GM12878 (cell line): Measurements from ENCODE around the gene HSPBP1. TPM values are rescaled to one million over a fixed set of nuclear protein-coding genes. Genes with fewer than 3 reads are reported as not detected.

Source experiments
- ATAC-seq: fragments of 200-7000 bp; cut with Tn5 transposase; 3 replicates; pipeline ENCODE4 v1.9.1; 2020; ENCODE audit warnings: mild to moderate bottlenecking, moderate library complexity
- BruUV-seq: library from RNA; stranded (reverse); fragments of 400-500 nt; replicated peaks from 2 replicates; lab custom pipeline; 2021; lab: Mats Ljungman, UMichigan
- CTCF ChIA-PET: fragments of 300-600 bp; sonication (Branson Sonifier 250); formaldehyde crosslinking; extraction: SDS; loops from one replicate; lab custom pipeline; 2021; ENCODE audit warnings: inconsistent platforms; lab: Yijun Ruan, JAX
- POLR2A ChIA-PET: fragments of 350-600 bp; formaldehyde crosslinking; extraction: SDS; loops from one replicate; lab custom pipeline; 2021; ENCODE audit warnings: inconsistent platforms; lab: Charles Lee
- RAD21 ChIA-PET: fragments of 300-600 bp; sonication (Branson Sonifier 250); formaldehyde crosslinking; loops from one replicate; lab custom pipeline; 2023; ENCODE audit warnings: antibody characterized with exemption; ENCODE audit not compliant: unreplicated experiment; lab: Charles Lee
- SMC1A ChIA-PET: fragments of 300-600 bp; sonication (Branson Sonifier 250); formaldehyde crosslinking; loops from one replicate; lab custom pipeline; 2023; ENCODE audit not compliant: unreplicated experiment, uncharacterized antibody; lab: Charles Lee
- DNase-seq: peaks from one replicate; pipeline ENCODE4 v3.0.0-alpha.2; 2011; ENCODE audit warnings: low read depth, low spot score
- FAIRE-seq: peaks from 3 replicates; lab custom pipeline; 2011; peaks lifted over from hg19 to GRCh38; lab: Jason Lieb, UNC
- H2AFZ ChIP-seq: 2 replicates; pipeline ENCODE4 v1.6.0; 2011; ENCODE audit warnings: low read depth, low read length, control low read depth; ENCODE audit not compliant: control insufficient read depth
- H3K27ac ChIP-seq: 2 replicates; pipeline ENCODE4 v1.5.1; 2011; ENCODE audit warnings: control low read depth; ENCODE audit not compliant: control insufficient read depth, insufficient read depth
- H3K27me3 ChIP-seq, 2 experiments: replicated peaks in 1 of 2; 2 replicates each; pipeline versions ENCODE4 v1.6.0 to v1.6.1; 2011; ENCODE audit warnings: low read length in 1 of 2; ENCODE audit not compliant: control insufficient read depth in 2 of 2, insufficient read depth in 2 of 2
- H3K36me3 ChIP-seq, 2 experiments: 2 replicates each; pipeline ENCODE4 v1.5.1; 2011; ENCODE audit warnings: low read length in 1 of 2; ENCODE audit not compliant: control insufficient read depth in 2 of 2, insufficient read depth in 2 of 2
- H3K4me1 ChIP-seq: 2 replicates; pipeline ENCODE4 v1.6.1; 2011; ENCODE audit warnings: mild to moderate bottlenecking, low read length, moderate library complexity, mixed read lengths; ENCODE audit not compliant: control insufficient read depth, insufficient read depth
- H3K4me2 ChIP-seq: 2 replicates; pipeline ENCODE4 v1.6.0; 2011; ENCODE audit warnings: control low read depth; ENCODE audit not compliant: control insufficient read depth, insufficient read depth
- H3K4me3 ChIP-seq: fragments of 200-600 bp; sonication (generic); 2 replicates; pipeline ENCODE4 v1.5.1; 2016
- H3K79me2 ChIP-seq: 2 replicates; pipeline ENCODE4 v1.6.0; 2011; ENCODE audit warnings: low read length; ENCODE audit not compliant: control insufficient read depth, insufficient read depth
- H3K9ac ChIP-seq: 2 replicates; pipeline ENCODE4 v1.8.0; 2011; ENCODE audit warnings: low read length, control low read depth, mixed read lengths; ENCODE audit not compliant: control insufficient read depth, insufficient read depth
- H3K9me3 ChIP-seq: replicated peaks from 3 replicates; pipeline ENCODE4 v1.5.1; 2011; ENCODE audit warnings: mild to moderate bottlenecking, low read length; ENCODE audit not compliant: control insufficient read depth, insufficient read depth
- H4K20me1 ChIP-seq: 2 replicates; pipeline ENCODE4 v1.6.0; 2011; ENCODE audit not compliant: control insufficient read depth, insufficient read depth
- BACH1 ChIP-seq: fragments of 450-650 bp; IDR thresholded peaks from 2 replicates; pipeline ENCODE4 v1.6.1; 2017; ENCODE audit warnings: mild to moderate bottlenecking, borderline replicate concordance
- CBX3 ChIP-seq: fragments of 200-600 bp; sonication (generic); IDR thresholded peaks from 2 replicates; pipeline ENCODE4 v1.6.1; 2016; ENCODE audit warnings: low read depth, borderline replicate concordance
- CHD1 ChIP-seq: IDR thresholded peaks from 2 replicates; pipeline ENCODE4 v1.6.1; 2012; ENCODE audit warnings: low read depth, low read length, improper control_type of control experiment
- CREM ChIP-seq: IDR thresholded peaks from 2 replicates; pipeline ENCODE4 v1.6.1; 2014; ENCODE audit warnings: antibody characterized with exemption, low read depth
- HCFC1 ChIP-seq: fragments of 150-350 bp; IDR thresholded peaks from 2 replicates; pipeline ENCODE4 v1.6.1; 2014; ENCODE audit warnings: low read length
- HDGF ChIP-seq: fragments of 450-650 bp; IDR thresholded peaks from 2 replicates; pipeline ENCODE4 v1.6.1; 2016; ENCODE audit warnings: antibody characterized with exemption
- NBN ChIP-seq: fragments of 450-650 bp; IDR thresholded peaks from 2 replicates; pipeline ENCODE4 v1.6.1; 2016
- NFIC ChIP-seq: IDR thresholded peaks from 2 replicates; pipeline ENCODE4 v1.6.1; 2012; ENCODE audit warnings: low read depth, mild to moderate bottlenecking, inconsistent platforms, low read length, moderate library complexity
- NFYB ChIP-seq: IDR thresholded peaks from 2 replicates; pipeline ENCODE4 v1.6.1; 2011; ENCODE audit warnings: low read depth, mild to moderate bottlenecking, low read length, improper control_type of control experiment, moderate library complexity; ENCODE audit not compliant: insufficient read depth
- POU2F2 ChIP-seq: IDR thresholded peaks from 3 replicates; pipeline ENCODE4 v1.6.1; 2011; ENCODE audit warnings: low read depth, mild to moderate bottlenecking, low read length, borderline replicate concordance
- SIX5 ChIP-seq: IDR thresholded peaks from 2 replicates; pipeline ENCODE4 v1.6.1; 2011; ENCODE audit warnings: mild to moderate bottlenecking, low read depth, low read length, moderate library complexity; ENCODE audit not compliant: severe bottlenecking
- SUZ12 ChIP-seq: fragments of 200-600 bp; sonication (generic); IDR thresholded peaks from one replicate; pipeline ENCODE4 v1.6.1; 2018; ENCODE audit warnings: antibody characterized with exemption, mild to moderate bottlenecking; ENCODE audit not compliant: unreplicated experiment
- TARDBP ChIP-seq: IDR thresholded peaks from 2 replicates; pipeline ENCODE4 v1.6.1; 2016; ENCODE audit warnings: borderline replicate concordance
- ZNF207 ChIP-seq: fragments of 450-650 bp; IDR thresholded peaks from 2 replicates; pipeline ENCODE4 v1.6.1; 2014; ENCODE audit warnings: antibody characterized with exemption, mild to moderate bottlenecking, borderline replicate concordance
- WGBS: methylation state at CpG from one replicate; pipeline ENCODE4 v1.1.6; 2016; ENCODE audit warnings: low lambda C conversion rate; ENCODE audit not compliant: insufficient replicate concordance, insufficient coverage; ENCODE audit errors: missing lambda C conversion rate; 5-methylcytosine and 5-hydroxymethylcytosine counted together
- in situ Hi-C: fragments of 300-500 bp; cut with MboI; formaldehyde crosslinking; loops from 9 replicates; pipeline ENCODE4 v1.14.3; 2018; ENCODE audit warnings: mixed read lengths
- intact Hi-C: fragments of 100-400 bp; cut with micrococcal nuclease; formaldehyde crosslinking; loops from one replicate; pipeline ENCODE4 v1.14.2; 2022; ENCODE audit not compliant: unreplicated experiment
- polyA plus RNA-seq, 11 experiments: library from polyadenylated mRNA; depleted of rRNA in 4 of 11; unstranded in 6 of 11; stranded (reverse) in 5 of 11; fragments of >200 nt; fragmentation: Nextera tagmentation in 4 of 11; fragmentation: Illumina TruSeq in 1 of 11; extraction: Ambion mirVana in 4 of 11; extraction: Trizol in 1 of 11; gene quantifications; 1 replicate in 1 of 11; 2 replicates in 10 of 11; pipeline versions ENCODE4 v1.2.1 to v1.2.3, GENCODE V29; 2011 to 2016; ENCODE audit warnings: inconsistent platforms in 2 of 11, missing spikeins in 2 of 11, low read depth in 1 of 11
- total RNA-seq, 4 experiments: library from RNA; depleted of rRNA in 3 of 4; stranded (reverse); fragments of >200 nt in 3 of 4; fragmentation: Illumina TruSeq in 1 of 4; extraction: Trizol in 1 of 4; gene quantifications; 2 replicates each; pipeline versions ENCODE4 v1.2.1 to v1.2.3, GENCODE V29; 2013 to 2021
- TF ChIP-seq, protein P1 (sequence below): IDR thresholded peaks from 2 replicates; pipeline ENCODE4 v1.6.1; 2012; ENCODE audit warnings: low read depth, low read length, improper control_type of control experiment
- TF ChIP-seq, protein P2 (sequence below): fragments of 450-650 bp; IDR thresholded peaks from 2 replicates; pipeline ENCODE4 v1.6.1; 2017; ENCODE audit warnings: borderline replicate concordance

The HSPBP1 gene
- total and polyA plus RNA-seq, 10 of the 15 experiments (the other 5 are each of a cell fraction or from before 2014, with no cell fraction given): 0.18 to 83.3 (median 23.0) TPM

DNA sequence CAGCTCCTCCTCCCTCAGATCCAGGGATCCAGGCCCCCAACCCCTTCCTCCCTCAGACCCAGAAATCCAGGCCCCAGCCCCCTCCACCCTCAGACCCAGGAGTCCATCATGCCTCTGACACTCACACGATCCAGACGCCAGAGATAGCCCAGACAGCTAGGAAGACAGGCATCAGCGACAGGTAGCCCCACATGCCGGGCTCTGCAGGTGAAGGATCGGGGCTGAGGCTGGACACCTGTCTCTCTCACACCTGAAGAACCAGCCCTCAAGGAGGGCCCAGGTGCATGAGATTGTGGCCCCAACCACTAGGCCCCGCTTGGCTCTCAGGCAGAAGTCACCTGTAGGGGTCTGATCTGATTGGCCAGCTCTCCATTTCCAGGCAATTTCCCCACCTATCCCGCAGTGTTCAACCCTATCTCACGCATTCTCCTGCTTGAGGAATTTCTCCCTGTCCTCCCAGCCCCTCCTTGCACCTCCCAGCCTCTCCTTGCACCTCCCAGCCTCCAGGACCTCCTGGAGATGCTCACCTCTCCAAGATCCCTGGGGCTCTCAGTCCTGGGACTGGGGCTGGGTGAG, 41.0 kb upstream of the HSPBP1 start (continued):
- TF ChIP-seq HDGF (no peak), POU2F2 (no peak), CREM (no peak), CBX3 (no peak), ZNF207 (no peak), SUZ12 (no peak)
- TF ChIP-seq, protein P1, sequence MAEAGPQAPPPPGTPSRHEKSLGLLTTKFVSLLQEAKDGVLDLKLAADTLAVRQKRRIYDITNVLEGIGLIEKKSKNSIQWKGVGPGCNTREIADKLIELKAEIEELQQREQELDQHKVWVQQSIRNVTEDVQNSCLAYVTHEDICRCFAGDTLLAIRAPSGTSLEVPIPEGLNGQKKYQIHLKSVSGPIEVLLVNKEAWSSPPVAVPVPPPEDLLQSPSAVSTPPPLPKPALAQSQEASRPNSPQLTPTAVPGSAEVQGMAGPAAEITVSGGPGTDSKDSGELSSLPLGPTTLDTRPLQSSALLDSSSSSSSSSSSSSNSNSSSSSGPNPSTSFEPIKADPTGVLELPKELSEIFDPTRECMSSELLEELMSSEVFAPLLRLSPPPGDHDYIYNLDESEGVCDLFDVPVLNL: no peak

DNA sequence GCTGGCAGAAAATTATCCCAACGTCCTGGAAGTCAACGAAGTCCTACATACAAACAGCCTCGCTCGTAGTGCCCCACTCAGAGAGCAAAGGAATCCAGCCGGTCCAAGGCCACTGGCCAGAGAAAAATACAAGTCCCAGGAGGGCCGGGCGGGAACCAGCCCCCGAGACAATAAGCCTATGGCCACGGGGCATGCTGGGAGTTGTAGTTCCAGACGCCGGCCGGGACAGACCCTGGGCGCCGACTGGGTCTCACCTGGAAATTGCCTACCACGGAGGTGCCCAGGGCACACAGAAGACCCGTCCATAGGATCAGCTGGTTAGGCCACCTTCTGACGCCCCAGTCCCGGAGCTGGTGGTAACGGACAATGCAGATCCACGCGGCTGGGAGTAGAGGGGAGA, 39.9 kb upstream of the HSPBP1 start:
- TF ChIP-seq NFYB (no peak), TARDBP (0 out of 2 replicates have a peak, but pooled peaks have one; percentile 58), CHD1 (no peak), SIX5 (peak; percentile 92), HCFC1 (peak; percentile 77), BACH1 (no peak), NFIC (no peak), NBN (no peak)
- TF ChIP-seq, protein P2, sequence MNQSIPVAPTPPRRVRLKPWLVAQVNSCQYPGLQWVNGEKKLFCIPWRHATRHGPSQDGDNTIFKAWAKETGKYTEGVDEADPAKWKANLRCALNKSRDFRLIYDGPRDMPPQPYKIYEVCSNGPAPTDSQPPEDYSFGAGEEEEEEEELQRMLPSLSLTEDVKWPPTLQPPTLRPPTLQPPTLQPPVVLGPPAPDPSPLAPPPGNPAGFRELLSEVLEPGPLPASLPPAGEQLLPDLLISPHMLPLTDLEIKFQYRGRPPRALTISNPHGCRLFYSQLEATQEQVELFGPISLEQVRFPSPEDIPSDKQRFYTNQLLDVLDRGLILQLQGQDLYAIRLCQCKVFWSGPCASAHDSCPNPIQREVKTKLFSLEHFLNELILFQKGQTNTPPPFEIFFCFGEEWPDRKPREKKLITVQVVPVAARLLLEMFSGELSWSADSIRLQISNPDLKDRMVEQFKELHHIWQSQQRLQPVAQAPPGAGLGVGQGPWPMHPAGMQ: no peak
- TF ChIP-seq, protein P1: no peak
- Histone ChIP-seq H3K79me2 (no peaks in the 10 kb centered on the region), H3K36me3 (no peaks in the 10 kb centered on the region), H3K4me1 (no peaks in the 10 kb centered on the region), H3K4me3 (no peak overlapping the region), H3K9ac (no peak overlapping the region), H3K27me3 (no peaks in the 10 kb centered on the region), H3K4me2 (no peak overlapping the region), H3K27ac (no peak overlapping the region), H4K20me1 (no peaks in the 10 kb centered on the region), H2AFZ (no peak overlapping the region), H3K9me3 (no peaks in the 10 kb centered on the region)
- DNase-seq: no peak
- no peak for FAIRE-seq
- ChIA-PET POLR2A (interaction anchor here (0.5 kb wide), 1 partner anchor 76 kb away, joined by 5 read pairs; no protein-coding TSS in a partner anchor), CTCF (no interaction called here), SMC1A (no interaction called here), RAD21 (interaction anchor here (0.6 kb wide), 1 partner anchor 121 kb away, joined by 4 read pairs; no protein-coding TSS in a partner anchor)
- intact Hi-C loops (no loop called here), in situ Hi-C loops (no loop called here)
- 24% methylated on average over 21 of the region's 21 CpGs for WGBS
- no TSS peak for BruUV-seq
- ATAC-seq: peak; percentile 75
